ENCODE results near the gene LOXL1.

- TF ChIP-seq MAX (IDR thresholded peaks at IDR 0.05; ENCODE audit: low read depth) (no peak), TAF1 (IDR thresholded peaks at IDR 0.05; ENCODE audit: borderline replicate concordance, low read depth, low read length) (no peak), CTCF (IDR thresholded peaks at IDR 0.05) (no peak), GABPA (IDR thresholded peaks at IDR 0.05; ENCODE audit: low read depth) (no peak), RAD21 (IDR thresholded peaks at IDR 0.05; ENCODE audit: low read length) (no peak), FOSL2 (IDR thresholded peaks at IDR 0.05; ENCODE audit: borderline replicate concordance, low read depth) (no peak), POLR2AphosphoS5 (IDR thresholded peaks at IDR 0.05; ENCODE audit: low read depth, low read length) (no peak), EP300 (IDR thresholded peaks at IDR 0.05; ENCODE audit: borderline replicate concordance in 1 of 2, low read depth in 1 of 2, low read length in 1 of 2) (no peak), REST (IDR thresholded peaks at IDR 0.05; ENCODE audit: low read depth, low read length) (no peak), RCOR1 (IDR thresholded peaks at IDR 0.05; ENCODE audit: low read length) (no peak), TCF12 (IDR thresholded peaks at IDR 0.05) (no peak), FOXM1 (IDR thresholded peaks at IDR 0.05; ENCODE audit: low read depth) (no peak), RFX5 (IDR thresholded peaks at IDR 0.05; ENCODE audit: low read length) (no peak)
These were observed 36.5 kb upstream of the LOXL1 start for GRCh38 chr15:73889762-73890124.
